ENCODE data around the gene ABCB7.
"Not testable (repeated sequence)": the region's sequence is repeated elsewhere in the genome, so short reads cannot be mapped to it uniquely, and the experiment has no call there.

ABCB7 gene

GRCh38 chrX:75074475-75074874 is 81.6 kb downstream of the ABCB7 start:
- H3K27ac Mint-ChIP-seq = no peak overlapping the region
- no peak for TF ChIP-seq CTCF (IDR thresholded peaks at IDR 0.05)
- H3K9me3 Mint-ChIP-seq = peaks cover 13% of the 10 kb centered on the region
- H3K27me3 Mint-ChIP-seq (ENCODE audit: low read depth, poor library complexity) = no peaks in the 10 kb centered on the region
- H3K36me3 Mint-ChIP-seq (ENCODE audit: low read depth) = peaks cover 8% of the 10 kb centered on the region
- H3K4me3 Mint-ChIP-seq = no peak overlapping the region
- H3K4me1 Mint-ChIP-seq = no peaks in the 10 kb centered on the region
- no peak for DNase-seq

GRCh38 chrX:75071334-75071733 is 84.7 kb downstream of the ABCB7 start:
- DNase-seq = no peak
- H3K4me1 Mint-ChIP-seq = no peaks in the 10 kb centered on the region
- TF ChIP-seq CTCF (IDR thresholded peaks at IDR 0.05) = no peak
- H3K9me3 Mint-ChIP-seq = peaks cover 9% of the 10 kb centered on the region
- no peaks in the 10 kb centered on the region for H3K27me3 Mint-ChIP-seq (ENCODE audit: low read depth, poor library complexity)
- H3K36me3 Mint-ChIP-seq (ENCODE audit: low read depth) = peaks cover 8% of the 10 kb centered on the region
- no peak overlapping the region for H3K27ac Mint-ChIP-seq
- H3K4me3 Mint-ChIP-seq = no peak overlapping the region

GRCh38 chrX:75067931-75068330 is 88.2 kb downstream of the ABCB7 start:
- Mint-ChIP-seq H3K27me3 (ENCODE audit: low read depth, poor library complexity) (no peaks in the 10 kb centered on the region), H3K4me3 (no peak overlapping the region), H3K27ac (no peak overlapping the region), H3K4me1 (no peaks in the 10 kb centered on the region), H3K9me3 (peaks cover 4% of the 10 kb centered on the region), H3K36me3 (ENCODE audit: low read depth) (no peaks in the 10 kb centered on the region)
- TF ChIP-seq CTCF (IDR thresholded peaks at IDR 0.05) = no peak
- no peak for DNase-seq

- H3K4me3 Mint-ChIP-seq = no peak overlapping the region
- H3K27ac Mint-ChIP-seq = no peak overlapping the region
- H3K27me3 Mint-ChIP-seq (ENCODE audit: low read depth, poor library complexity) = peaks cover 2% of the 10 kb centered on the region
- DNase-seq = no peak
- TF ChIP-seq CTCF (IDR thresholded peaks at IDR 0.05) = no peak
- peaks cover 10% of the 10 kb centered on the region for H3K36me3 Mint-ChIP-seq (ENCODE audit: low read depth)
- H3K9me3 Mint-ChIP-seq = peaks cover under 1% of the 10 kb centered on the region
- H3K4me1 Mint-ChIP-seq = no peaks in the 10 kb centered on the region
These were observed 94.4 kb downstream of the ABCB7 start for GRCh38 chrX:75061701-75062100.

GRCh38 chrX:75051047-75051446 is 105.0 kb downstream of the ABCB7 start:
- Mint-ChIP-seq H3K27ac (no peak overlapping the region), H3K9me3 (peaks cover 24% of the 10 kb centered on the region), H3K4me1 (no peaks in the 10 kb centered on the region), H3K27me3 (ENCODE audit: low read depth, poor library complexity) (no peaks in the 10 kb centered on the region), H3K36me3 (ENCODE audit: low read depth) (peaks cover 37% of the 10 kb centered on the region), H3K4me3 (no peak overlapping the region)
- DNase-seq = no peak
- no peak for TF ChIP-seq CTCF (IDR thresholded peaks at IDR 0.05)

GRCh38 chrX:75045369-75045768 is 110.7 kb downstream of the ABCB7 start:
- H3K27me3 Mint-ChIP-seq (ENCODE audit: low read depth, poor library complexity) = no peaks in the 10 kb centered on the region
- no peak overlapping the region for H3K4me3 Mint-ChIP-seq
- no peak overlapping the region for H3K27ac Mint-ChIP-seq
- no peak for DNase-seq
- peaks cover 44% of the 10 kb centered on the region for H3K36me3 Mint-ChIP-seq (ENCODE audit: low read depth)
- TF ChIP-seq CTCF (IDR thresholded peaks at IDR 0.05) = no peak
- H3K4me1 Mint-ChIP-seq = no peaks in the 10 kb centered on the region
- peaks cover 72% of the 10 kb centered on the region for H3K9me3 Mint-ChIP-seq

GRCh38 chrX:75044142-75044541 is 111.9 kb downstream of the ABCB7 start:
- peaks cover 84% of the 10 kb centered on the region for H3K9me3 Mint-ChIP-seq
- H3K27me3 Mint-ChIP-seq (ENCODE audit: low read depth, poor library complexity) = not testable (repeated sequence)

More at GRCh38 chrX:75044142-75044541, 111.9 kb downstream of the ABCB7 start:
- not testable (repeated sequence) for H3K27ac Mint-ChIP-seq, H3K4me1 Mint-ChIP-seq, H3K4me3 Mint-ChIP-seq, DNase-seq
- H3K36me3 Mint-ChIP-seq (ENCODE audit: low read depth) = peaks cover 47% of the 10 kb centered on the region

Data from nephron progenitor cell (in vitro differentiated cells).